ENCODE measurements around the gene PACRG. TPM values are rescaled to one million over a fixed set of nuclear protein-coding genes. Genes with fewer than 3 reads are reported as not detected.

Gene PACRG
- total and polyA plus RNA-seq, 4 donors = 0.47 to 3.8 (median 2.4) TPM

DNA sequence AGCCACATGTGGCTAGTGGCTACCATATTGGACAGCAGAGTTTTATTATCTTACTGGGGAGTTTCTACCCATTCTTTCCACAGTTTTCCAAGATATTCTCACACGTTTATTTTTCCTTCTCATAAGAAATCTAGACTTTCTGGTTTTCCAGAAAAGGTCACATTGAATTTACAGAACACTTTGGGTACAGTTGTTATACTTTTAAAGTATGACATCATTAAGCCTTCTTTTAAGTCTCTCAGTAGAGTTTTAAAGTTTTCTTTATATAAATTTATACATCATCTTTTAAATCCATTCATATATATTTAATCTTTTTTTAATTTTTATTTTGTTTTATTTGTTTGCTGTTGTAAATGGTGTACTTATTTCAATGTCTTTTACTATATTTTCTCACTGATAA, 486.5 kb downstream of the PACRG start:
- Histone ChIP-seq H3K9ac (ENCODE audit: low read depth in 1 of 2, low read length in 2 of 2) (no peak overlapping the region), H3K4me3 (ENCODE audit: low read depth in 1 of 3, low read length in 3 of 3) (no peak overlapping the region), H3K4me1 (ENCODE audit: control insufficient read depth in 4 of 4, insufficient read depth in 4 of 4, low read length in 3 of 4) (no peaks in the 10 kb centered on the region), H3K27me3 (ENCODE audit: control insufficient read depth in 4 of 4, insufficient read depth in 4 of 4, low read length in 3 of 4) (no peaks in the 10 kb centered on the region), H3K36me3 (ENCODE audit: control insufficient read depth in 4 of 4, insufficient read depth in 3 of 4, low read depth in 1 of 4, low read length in 3 of 4) (no peaks in the 10 kb centered on the region), H3K9me3 (ENCODE audit: control insufficient read depth in 4 of 4, low read length in 3 of 4) (peaks cover 0 to 6% (median 2%) of the 10 kb centered on the region in 4 donors), H3K27ac (ENCODE audit: low read depth in 1 of 2, low read length in 2 of 2) (no peak overlapping the region)
- DNase-seq (ENCODE audit: low spot score) = no peak
- TF ChIP-seq FOXA2 (IDR thresholded peaks at IDR 0.05) = no peak
- TF ChIP-seq, protein P1, sequence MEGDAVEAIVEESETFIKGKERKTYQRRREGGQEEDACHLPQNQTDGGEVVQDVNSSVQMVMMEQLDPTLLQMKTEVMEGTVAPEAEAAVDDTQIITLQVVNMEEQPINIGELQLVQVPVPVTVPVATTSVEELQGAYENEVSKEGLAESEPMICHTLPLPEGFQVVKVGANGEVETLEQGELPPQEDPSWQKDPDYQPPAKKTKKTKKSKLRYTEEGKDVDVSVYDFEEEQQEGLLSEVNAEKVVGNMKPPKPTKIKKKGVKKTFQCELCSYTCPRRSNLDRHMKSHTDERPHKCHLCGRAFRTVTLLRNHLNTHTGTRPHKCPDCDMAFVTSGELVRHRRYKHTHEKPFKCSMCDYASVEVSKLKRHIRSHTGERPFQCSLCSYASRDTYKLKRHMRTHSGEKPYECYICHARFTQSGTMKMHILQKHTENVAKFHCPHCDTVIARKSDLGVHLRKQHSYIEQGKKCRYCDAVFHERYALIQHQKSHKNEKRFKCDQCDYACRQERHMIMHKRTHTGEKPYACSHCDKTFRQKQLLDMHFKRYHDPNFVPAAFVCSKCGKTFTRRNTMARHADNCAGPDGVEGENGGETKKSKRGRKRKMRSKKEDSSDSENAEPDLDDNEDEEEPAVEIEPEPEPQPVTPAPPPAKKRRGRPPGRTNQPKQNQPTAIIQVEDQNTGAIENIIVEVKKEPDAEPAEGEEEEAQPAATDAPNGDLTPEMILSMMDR (IDR thresholded peaks at IDR 0.05; ENCODE audit: low read depth, low read length, missing input control) = no peak
- 89% methylated on average over 1 of the region's 1 CpG for WGBS

DNA sequence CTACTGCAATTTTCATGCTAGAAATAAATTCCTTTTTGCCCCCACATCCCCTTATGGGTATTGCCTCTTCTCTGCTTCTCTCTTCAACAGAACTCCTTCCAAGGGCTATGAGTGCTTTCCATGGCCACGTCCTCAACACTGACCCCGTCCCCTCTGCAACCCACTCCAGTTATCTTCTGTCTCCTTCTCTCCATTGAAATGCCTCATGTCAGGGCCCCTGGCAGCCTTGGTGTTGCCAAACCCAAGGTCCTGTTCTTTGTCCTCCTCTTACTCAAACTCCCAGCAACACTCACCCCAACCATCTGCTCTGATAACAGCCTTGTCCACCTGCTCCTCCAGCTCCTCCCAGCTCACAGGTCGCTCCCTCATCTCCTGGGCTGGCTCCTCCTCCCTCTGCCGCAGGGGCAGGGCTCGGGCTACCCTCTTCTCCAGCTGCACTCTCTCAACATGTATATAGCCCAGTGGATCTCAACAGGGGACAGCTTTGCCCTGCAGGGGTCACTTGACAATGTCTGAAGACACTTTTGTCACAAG, 490.7 kb downstream of the PACRG start:
- TF ChIP-seq, protein P2, sequence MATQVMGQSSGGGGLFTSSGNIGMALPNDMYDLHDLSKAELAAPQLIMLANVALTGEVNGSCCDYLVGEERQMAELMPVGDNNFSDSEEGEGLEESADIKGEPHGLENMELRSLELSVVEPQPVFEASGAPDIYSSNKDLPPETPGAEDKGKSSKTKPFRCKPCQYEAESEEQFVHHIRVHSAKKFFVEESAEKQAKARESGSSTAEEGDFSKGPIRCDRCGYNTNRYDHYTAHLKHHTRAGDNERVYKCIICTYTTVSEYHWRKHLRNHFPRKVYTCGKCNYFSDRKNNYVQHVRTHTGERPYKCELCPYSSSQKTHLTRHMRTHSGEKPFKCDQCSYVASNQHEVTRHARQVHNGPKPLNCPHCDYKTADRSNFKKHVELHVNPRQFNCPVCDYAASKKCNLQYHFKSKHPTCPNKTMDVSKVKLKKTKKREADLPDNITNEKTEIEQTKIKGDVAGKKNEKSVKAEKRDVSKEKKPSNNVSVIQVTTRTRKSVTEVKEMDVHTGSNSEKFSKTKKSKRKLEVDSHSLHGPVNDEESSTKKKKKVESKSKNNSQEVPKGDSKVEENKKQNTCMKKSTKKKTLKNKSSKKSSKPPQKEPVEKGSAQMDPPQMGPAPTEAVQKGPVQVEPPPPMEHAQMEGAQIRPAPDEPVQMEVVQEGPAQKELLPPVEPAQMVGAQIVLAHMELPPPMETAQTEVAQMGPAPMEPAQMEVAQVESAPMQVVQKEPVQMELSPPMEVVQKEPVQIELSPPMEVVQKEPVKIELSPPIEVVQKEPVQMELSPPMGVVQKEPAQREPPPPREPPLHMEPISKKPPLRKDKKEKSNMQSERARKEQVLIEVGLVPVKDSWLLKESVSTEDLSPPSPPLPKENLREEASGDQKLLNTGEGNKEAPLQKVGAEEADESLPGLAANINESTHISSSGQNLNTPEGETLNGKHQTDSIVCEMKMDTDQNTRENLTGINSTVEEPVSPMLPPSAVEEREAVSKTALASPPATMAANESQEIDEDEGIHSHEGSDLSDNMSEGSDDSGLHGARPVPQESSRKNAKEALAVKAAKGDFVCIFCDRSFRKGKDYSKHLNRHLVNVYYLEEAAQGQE (IDR thresholded peaks at IDR 0.05) = no peak
- TF ChIP-seq, protein P1 (IDR thresholded peaks at IDR 0.05; ENCODE audit: low read depth, low read length, missing input control) = no peak
- TF ChIP-seq RXRA (IDR thresholded peaks at IDR 0.05) = no peak
- TF ChIP-seq, protein P3, sequence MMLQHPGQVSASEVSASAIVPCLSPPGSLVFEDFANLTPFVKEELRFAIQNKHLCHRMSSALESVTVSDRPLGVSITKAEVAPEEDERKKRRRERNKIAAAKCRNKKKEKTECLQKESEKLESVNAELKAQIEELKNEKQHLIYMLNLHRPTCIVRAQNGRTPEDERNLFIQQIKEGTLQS (IDR thresholded peaks at IDR 0.05) = no peak
- TF ChIP-seq, protein P4, sequence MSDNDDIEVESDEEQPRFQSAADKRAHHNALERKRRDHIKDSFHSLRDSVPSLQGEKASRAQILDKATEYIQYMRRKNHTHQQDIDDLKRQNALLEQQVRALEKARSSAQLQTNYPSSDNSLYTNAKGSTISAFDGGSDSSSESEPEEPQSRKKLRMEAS (IDR thresholded peaks at IDR 0.05) = no peak
- no peak for TF ChIP-seq JUND (IDR thresholded peaks at IDR 0.05)
- TF ChIP-seq EGR1 (IDR thresholded peaks at IDR 0.05; ENCODE audit: low read depth in 2 of 2) = no peak
- no peak for TF ChIP-seq RAD21 (IDR thresholded peaks at IDR 0.05)
- no peak for TF ChIP-seq FOXA2 (IDR thresholded peaks at IDR 0.05)
- TF ChIP-seq TAF1 (conservative IDR thresholded peaks at IDR 0.05) = no peak
- TF ChIP-seq, protein P5, sequence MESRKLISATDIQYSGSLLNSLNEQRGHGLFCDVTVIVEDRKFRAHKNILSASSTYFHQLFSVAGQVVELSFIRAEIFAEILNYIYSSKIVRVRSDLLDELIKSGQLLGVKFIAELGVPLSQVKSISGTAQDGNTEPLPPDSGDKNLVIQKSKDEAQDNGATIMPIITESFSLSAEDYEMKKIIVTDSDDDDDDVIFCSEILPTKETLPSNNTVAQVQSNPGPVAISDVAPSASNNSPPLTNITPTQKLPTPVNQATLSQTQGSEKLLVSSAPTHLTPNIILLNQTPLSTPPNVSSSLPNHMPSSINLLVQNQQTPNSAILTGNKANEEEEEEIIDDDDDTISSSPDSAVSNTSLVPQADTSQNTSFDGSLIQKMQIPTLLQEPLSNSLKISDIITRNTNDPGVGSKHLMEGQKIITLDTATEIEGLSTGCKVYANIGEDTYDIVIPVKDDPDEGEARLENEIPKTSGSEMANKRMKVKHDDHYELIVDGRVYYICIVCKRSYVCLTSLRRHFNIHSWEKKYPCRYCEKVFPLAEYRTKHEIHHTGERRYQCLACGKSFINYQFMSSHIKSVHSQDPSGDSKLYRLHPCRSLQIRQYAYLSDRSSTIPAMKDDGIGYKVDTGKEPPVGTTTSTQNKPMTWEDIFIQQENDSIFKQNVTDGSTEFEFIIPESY (IDR thresholded peaks at IDR 0.05) = no peak
- H3K4me3 ChIP-seq (ENCODE audit: low read depth in 1 of 3, low read length in 3 of 3) = no peak overlapping the region
- H3K36me3 ChIP-seq (ENCODE audit: control insufficient read depth in 4 of 4, insufficient read depth in 3 of 4, low read depth in 1 of 4, low read length in 3 of 4) = no peaks in the 10 kb centered on the region
- no peaks in the 10 kb centered on the region for H3K4me1 ChIP-seq (ENCODE audit: control insufficient read depth in 4 of 4, insufficient read depth in 4 of 4, low read length in 3 of 4)
- H3K9me3 ChIP-seq (ENCODE audit: control insufficient read depth in 4 of 4, low read length in 3 of 4) = no peaks in the 10 kb centered on the region
- no peak for DNase-seq (ENCODE audit: low spot score)
- H3K27ac ChIP-seq (ENCODE audit: low read depth in 1 of 2, low read length in 2 of 2) = no peak overlapping the region
- H3K9ac ChIP-seq (ENCODE audit: low read depth in 1 of 2, low read length in 2 of 2) = no peak overlapping the region
- no peaks in the 10 kb centered on the region for H3K27me3 ChIP-seq (ENCODE audit: control insufficient read depth in 4 of 4, insufficient read depth in 4 of 4, low read length in 3 of 4)
- 90% methylated on average over 5 of the region's 5 CpGs for WGBS
